ENCODE data around the gene SETD1B.
"Not testable (repeated sequence)": the region's sequence is repeated elsewhere in the genome, so short reads cannot be mapped to it uniquely, and the experiment has no call there.

SETD1B gene

DNA sequence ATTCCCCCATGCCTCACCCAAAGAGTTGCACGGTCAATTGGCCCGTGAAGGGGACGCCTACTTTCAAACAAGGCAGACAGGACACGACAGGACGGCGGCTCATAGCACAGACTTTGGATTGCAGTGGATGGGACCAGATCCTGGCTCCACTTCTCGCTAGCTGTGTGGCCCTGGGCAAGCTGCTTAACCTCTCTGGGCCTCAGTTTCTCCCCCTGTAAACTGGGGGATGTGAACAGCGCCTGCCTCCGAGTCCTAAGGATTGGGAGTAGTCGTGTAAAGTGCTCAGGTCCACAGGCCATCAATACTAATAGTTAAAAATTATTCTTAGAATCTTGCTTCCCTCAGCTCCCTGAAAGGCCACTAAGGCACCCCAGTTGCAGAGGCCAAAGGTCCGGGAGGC lies 23.4 kb upstream of the SETD1B start:
- DNase-seq (ENCODE audit: low read depth, low spot score), result no peak

DNA sequence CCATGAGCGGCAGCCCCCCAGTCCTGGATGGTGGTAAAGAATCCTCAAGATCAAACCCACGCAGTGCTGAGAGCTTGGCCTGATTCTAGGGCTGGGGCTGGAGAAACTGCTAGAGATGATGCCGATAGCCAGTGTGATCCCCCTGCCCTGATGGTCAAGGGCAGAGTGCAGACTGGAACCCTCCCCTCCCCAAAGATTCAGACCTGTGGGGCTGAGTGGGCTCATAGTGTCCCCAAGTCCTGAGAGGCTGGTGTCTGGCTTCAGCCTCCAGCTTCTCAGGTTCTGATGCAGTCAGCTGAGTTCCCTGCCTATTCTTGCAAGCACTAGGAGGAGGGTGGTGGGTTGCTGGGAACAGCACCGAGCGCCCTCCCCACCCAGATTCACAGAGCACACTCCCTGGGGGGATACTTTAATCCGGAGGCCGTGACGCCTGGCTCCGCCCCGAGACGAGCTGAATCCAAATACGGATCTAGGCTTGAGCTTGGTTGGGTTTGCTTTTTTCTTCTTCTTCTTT lies 22.3 kb upstream of the SETD1B start:
- DNase-seq (ENCODE audit: low read depth, low spot score), result no peak

DNA sequence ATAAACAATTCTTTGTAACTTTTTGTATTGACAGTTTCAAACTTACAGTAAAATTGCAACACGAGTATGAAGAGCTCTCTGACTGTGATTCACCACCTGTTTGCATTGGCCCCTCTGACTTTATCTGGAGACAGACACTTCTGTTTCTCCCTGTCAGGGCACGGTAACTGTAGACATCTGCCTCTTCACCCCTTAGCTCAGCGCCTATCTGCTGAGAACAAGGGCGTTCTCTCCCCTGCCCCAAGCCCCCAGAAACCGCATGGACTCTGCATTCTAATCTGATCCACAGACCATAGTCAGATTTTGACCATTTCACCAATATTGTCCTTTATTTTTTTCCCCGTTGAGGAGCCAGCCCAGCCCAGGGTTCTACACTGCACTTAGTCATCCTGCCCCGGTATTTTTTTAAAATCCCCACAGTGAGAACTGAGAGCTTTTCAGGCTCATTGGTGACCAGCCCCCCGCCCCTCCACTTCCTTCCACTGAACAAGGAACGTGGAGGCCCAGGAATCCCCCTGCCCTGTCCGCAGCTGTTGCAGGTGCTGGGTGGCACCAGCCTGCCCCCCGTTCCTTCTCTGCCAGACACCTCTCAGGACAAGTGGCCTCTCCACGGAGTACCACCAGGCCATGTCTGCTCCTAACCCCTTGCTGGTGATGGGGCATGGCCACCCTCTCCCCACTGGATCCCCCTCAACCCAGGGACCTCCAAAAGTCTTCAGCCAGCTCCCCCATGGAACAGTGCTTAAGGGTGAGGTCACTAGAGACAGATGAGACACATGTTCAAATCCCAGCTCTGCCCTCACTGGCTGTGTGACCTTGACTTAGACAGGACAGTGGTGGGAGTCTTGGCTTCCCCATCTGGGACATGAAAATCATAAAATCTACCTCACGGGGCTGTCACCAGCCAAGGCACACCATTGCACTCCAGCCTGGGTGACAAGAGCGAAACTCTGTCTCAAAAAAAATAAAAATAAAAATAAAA lies 21.5 kb upstream of the SETD1B start:
- DNase-seq (ENCODE audit: low read depth, low spot score), result no peak

DNA sequence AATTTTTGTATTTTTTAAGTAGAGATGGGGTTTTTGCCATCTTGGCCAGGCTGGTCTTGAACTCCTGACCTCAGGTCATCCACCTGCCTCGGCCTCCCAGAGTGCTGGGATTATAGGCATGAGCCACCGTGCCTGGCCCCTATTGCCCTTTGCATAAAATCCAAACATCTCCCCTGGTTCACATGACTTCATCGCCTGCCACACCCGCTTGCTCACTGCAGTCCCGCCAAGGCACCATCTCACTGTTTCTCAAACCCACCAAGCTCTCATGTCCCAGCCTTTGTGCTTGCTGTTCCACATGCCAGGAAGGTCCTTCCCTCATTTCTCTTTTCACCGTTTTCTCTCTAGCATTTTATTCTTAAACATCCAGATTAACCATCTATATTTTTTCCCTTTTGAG lies 20.0 kb upstream of the SETD1B start:
- DNase-seq (ENCODE audit: low read depth, low spot score), result no peak

DNA sequence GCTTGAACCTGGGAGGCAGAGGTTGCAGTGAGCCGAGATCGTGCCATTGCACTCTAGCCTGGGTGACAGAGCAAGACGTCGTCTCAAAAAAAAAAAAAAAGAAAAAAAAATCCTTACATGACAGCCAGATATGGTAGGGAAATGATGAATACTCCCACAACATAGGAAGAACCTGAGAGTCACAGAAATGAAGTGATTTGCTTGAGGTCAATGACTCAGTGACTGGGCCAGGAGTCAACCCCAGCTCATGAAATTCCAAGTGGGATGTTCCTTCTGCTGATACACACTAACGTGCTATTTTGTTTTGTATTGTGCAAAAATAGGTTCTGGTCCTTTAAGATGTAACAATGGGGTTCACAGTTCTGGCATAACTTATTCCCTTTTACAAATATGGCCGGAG lies 19.3 kb upstream of the SETD1B start:
- DNase-seq (ENCODE audit: low read depth, low spot score), result no peak

DNA sequence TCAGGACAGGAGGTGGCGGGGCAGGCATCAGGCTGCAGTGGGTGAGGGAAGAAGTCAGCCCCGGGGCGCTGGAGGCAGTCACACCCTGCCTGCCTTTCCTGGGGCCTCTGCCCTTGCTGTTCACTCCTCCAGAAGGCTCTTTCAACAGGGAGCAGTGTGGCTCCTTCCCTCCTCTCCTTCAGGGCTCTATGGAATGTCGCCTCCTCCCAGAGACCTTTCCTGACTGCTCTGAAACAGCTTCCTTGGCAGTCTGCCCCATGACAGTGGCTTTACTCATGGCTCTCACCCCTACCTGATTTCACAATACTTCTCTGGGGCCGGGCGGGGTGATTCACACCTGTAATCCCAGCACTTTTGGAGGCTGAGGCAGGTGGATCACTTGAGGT lies 17.4 kb upstream of the SETD1B start:
- no peak for DNase-seq (ENCODE audit: low read depth, low spot score)

DNA sequence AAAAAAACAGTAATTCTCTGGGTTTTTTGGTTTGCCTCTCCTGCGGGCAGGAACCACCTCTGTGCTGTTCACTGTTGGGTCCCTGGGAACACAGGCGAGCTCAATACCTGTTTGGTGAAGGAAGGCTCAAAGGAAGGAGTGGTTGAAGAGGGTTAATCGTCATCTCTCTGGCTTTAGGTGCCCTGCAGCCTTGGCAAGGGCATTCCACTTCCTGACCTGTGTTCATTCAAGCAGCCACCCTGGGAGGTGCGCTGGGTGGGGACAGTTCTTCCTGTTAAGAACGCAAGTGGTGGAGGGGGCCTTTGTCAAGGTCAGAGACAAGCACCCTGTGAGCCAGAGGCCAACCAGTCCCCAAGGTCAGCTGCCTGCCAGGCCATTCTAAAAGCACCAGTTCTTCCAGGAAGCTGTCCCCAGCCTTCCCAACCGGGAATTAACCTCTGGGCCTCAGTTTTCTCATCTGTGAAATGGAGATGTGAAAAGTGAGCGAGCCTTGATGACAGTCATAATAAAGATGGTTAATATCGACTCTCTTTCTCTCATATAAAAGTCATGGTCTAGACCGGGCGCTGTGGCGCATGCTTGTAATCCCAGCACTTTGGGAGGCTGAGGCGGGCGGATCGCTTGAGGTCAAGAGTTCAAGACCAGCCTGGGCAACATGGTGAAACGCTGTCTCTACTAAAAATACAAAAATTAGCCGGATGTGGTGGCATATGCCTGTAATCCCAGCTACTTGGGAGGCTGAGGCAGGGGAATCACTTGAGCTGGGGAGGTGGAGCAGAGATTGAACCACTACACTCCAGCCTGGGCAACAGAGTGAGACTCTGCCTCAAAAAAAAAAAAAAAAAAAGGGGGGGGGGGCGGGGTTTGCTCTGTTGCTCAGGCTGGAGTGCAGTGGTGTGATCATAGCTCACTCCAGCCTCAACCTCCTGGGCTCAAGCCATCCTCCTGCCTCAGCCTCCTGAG lies 16.5 kb upstream of the SETD1B start:
- DNase-seq (ENCODE audit: low read depth, low spot score), result no peak

DNA sequence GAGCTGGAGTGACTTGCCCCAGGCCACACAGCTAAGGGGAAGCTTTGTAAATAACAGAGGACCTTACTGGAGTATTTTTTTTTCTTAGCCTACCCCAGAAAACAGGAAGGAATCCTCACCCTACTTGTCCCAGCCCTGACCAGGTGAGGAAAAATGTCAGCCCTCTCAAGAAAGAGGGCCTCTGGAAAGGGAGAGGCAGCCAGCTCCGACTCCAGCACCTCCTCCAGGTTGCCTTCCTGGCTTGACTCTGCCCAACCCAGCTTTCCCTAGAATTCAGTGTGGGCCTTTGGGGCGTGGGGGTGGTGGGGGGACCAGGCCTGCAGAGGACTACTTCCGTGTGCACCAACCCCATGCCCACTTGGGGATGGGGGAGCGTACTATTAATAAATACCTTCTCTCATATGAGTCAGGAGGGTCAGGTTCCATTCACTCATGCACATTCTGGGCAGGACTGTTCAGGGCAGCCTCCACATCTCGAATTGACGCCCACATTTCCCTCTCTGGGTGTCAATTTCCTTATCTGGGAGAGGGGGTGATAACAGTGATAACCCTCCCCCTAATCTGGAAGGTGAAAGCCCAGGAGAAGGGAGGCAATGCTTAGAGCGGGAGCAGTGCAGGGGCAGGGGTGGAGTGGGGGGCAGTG lies 15.5 kb upstream of the SETD1B start:
- DNase-seq (ENCODE audit: low read depth, low spot score), result no peak

DNA sequence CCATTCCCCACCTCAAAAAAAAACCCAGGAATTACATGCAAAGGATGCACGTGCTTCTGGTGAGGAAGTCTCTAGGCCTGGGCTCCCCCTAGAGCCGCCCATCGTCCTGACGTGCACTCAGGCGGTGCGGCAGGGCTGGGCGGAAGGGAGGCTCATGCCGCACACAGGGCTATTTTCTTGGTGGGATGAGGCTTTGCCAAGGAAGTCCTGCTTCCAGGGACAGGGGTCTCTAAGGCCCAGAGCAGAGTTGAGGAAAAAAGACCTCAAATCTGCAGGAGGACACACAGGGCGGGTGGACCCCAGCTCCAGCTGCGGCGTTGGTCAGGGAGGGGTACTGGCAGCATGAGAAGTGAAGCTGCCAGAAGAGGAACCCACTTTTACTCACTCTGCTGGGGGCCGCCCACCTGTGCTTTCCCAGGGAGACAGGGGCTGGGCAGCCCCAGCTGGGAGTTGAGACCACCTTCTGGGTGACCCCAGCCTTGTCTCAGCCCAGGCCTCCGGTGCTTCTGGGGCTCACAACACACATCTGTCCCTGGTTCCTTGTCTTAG lies 14.5 kb upstream of the SETD1B start:
- DNase-seq (ENCODE audit: low read depth, low spot score), result no peak

DNA sequence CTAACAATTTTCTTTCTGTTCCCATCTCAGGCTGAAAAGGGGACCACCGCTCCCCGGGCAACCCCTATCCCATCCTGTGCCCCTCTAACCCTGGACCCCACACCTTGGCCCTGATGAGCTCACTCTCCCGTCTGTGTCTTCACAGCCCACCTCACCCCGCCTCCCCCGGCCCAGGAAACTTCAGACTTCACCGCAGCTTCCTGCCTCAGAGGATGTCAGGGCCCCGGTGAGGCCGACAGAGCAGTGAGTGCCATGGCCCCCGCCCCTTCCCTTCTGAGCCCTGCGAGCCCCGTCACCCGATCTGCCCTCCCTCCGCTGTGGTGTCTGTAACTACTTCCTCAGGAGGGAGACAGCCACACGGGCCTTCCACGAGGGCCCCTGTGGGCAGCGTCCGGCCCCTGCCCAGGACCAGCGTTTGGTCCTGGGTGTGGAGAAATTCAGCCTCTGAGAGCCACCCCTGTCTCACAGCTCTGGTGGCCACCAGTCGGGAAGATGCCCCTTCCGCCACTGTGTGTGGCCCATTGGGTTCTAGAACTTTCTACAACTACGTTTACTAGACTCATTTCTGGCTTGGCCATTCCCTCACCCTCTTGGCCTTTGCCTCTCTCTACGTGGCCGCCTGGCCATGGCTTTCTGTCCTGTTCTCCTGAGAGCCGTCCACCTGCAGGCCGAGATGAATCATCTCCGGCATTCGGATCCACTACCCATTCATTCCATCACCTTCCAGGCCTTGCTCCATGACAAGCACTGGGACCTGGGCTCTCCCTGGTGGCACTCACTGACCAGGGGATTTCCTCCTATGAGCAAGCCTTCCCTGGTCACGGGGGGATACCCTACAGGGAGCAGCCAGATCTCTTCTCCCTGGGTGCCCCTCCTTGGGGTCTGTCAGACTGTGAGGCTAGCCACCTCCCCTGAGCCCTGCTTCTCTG lies 13.7 kb upstream of the SETD1B start:
- no peak for DNase-seq (ENCODE audit: low read depth, low spot score)

DNA sequence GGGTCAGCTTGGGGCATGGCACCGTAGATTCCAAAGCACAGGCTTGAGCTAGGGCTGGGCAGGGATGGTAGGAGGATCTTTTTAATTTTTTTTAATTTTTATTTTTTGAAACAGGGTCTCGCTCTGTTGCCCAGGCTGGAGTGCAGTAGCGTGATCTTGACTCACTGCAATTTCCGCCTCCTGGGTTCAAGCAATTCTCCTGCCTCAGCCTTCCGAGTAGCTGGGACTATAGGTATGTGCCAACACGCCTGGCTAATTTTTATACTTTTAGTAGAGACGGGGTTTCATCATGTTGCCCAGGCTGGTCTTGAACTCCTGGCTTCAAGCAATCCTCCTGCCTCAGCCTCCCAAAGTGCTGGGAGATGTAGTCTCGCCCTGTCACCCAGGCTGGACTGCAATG lies 13.0 kb upstream of the SETD1B start:
- not testable (repeated sequence) for DNase-seq (ENCODE audit: low read depth, low spot score)

DNA sequence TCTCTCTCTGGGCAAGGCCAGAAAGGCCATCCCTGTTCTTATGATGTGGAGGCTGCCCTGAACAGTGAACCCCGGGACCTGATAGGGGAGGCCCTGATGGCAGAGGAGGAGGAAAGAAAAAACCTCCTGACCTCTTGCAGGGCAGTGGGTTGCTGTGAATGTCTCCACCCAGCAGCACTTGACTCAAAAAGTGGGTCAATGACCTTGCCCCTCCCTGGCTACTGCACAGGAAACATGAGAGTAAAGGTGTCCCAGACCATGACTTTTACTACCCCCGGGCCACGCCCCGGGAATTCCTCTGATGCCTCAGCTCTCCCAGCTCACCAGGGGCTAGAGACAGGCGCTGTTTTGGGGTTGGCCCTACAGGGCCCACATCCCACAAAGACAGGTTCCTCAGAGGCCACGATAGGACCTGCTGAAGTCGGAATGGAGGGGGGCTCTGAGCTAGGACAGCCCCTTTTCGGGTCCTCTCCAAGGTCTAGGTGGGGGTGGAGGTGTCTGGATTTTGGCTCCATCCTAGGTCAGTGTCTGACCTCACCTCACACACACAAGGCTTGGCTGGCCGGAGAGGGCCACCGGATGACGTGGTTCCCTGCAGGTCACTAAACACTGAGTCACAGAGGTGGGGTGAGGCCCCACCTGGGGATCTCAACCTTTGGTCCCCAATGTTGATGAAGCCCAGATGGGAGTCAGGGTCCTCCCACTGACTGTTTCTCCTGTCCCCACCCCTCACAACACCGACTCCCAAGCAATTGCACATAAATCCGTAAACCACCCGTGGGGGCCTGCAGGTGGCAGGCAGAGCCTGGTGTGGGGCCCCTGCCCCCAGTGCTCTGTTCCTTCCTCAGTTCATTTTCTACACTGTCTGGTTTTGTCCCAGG lies 11.9 kb upstream of the SETD1B start:
- no peak for DNase-seq (ENCODE audit: low read depth, low spot score)

DNA sequence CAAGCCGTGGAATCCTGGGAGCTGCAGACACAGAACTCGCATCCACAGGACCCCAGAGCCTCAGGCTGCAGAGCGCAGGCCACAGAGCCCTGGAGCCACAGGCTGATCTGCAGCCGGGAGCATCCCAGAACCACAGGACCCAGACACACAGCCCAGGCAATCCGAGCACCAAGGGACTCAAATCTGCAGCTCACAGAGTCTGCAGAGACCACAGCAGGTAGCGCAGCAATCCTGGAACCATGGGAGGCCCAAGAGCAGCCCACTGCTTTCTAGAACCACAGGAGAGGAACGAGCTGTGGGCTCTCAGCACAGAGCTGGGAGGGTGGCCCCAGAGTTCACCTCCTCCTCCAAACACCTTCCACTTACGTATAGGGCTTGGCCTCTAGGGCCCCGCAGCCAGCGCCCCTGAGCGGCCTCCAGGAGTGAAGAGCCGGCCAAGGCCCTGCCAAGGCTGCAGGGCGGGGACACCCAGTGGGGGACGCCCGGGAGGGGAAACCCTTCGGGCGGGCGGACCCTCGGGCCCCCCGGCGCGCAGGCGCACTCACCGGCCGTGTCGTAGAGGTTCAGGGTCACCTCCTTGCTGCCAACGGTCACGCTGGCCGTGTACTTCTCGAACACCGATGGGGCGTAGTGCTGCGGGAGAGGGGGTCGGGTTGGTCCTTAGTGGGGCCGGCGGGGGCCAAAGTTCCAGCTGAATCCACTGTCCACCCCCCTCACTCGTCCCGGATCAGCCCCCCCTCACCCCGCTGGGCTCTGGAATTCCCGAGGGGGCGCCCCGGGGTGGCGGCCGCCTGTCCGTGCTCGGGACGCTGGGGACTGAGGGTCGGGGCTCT lies 11.0 kb upstream of the SETD1B start:
- no peak for DNase-seq (ENCODE audit: low read depth, low spot score)

DNA sequence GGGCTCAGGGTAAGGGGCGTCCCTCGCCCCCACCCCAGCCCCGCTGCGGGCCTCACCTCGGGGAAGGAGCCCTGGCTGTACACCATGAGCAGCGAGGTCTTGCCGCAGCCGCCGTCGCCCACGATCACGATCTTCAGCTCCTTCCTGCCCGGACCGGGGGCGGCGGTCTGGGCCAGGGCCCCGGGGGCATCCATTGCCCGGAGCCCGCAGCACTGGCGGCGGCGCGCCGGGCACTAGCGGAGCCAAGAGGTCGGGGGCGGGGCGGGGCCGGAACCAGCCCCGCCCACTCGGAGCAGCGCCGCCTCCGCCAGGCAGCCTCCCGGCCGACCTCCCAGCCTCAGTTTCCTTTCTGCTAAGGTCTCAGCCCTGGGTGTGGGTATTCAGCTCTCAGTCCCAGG lies 10.4 kb upstream of the SETD1B start, which contains the start of gene RHOF:
Gene RHOF (minus strand): TSS at position 249 of the 398 bp plus-strand sequence. CDS start 55 bp downstream, at position 194.
- no peak for DNase-seq (ENCODE audit: low read depth, low spot score)

DNA sequence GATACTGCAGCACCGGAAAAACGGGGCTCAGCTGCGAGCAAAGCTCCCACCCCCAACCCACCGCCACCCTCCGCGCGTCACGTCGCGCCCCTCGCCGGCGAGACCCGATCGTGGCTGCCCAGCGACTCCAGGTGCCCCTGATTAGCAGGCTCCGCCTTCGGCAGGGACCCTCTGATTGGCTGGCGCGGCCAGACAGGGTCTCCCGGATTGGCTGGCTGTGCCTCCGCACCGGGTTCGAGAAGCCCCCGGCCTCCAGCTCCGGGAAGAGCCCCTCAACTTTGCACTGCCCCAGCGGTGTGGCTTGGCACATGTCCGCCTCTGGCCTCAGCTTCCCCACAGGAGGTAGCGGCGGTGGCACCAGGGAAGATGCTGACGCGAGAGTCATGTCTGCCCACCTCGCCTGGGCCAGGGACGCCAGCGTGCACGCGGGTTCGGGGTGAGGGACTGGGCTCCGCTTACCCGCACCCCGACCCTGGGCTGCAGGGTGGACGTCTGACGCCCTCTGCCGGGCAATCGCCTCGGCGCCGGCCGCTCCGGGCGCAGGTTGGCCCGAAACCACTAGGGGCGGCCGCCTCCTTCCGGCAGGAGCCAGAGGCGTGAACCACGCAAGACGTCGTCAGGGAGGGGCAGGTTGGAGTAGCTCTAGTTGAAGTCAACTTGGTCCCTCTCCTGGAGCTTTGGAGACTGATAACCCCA lies 9.8 kb upstream of the SETD1B start:
- peak; percentile 69 for DNase-seq (ENCODE audit: low read depth, low spot score)

DNA sequence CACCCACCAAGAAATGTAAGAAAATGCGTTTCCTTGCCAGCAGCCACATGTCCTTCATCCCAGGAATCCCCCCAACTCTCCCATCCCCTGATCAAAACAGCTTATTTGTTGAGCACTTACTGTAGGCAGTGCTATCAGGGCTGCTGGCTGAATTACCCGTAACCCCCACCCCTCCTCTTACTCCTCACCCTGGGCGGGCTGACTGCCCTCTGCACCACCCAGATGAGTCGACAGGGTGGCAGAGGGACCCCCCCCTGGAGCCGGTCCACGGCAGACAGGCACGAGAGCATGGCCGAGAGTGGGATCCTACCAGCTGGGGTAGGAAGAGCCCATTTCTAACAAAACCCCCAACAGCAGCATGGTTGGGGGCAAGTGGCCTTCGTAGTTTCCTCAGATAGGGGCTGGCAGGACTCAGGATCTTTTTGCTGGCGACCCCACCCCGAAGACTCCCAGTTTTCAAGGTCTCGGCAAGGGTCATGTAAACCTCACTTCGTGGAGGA lies 9.2 kb upstream of the SETD1B start:
- DNase-seq (ENCODE audit: low read depth, low spot score), result no peak
